ENCODE data around the gene MALRD1.

DNA sequence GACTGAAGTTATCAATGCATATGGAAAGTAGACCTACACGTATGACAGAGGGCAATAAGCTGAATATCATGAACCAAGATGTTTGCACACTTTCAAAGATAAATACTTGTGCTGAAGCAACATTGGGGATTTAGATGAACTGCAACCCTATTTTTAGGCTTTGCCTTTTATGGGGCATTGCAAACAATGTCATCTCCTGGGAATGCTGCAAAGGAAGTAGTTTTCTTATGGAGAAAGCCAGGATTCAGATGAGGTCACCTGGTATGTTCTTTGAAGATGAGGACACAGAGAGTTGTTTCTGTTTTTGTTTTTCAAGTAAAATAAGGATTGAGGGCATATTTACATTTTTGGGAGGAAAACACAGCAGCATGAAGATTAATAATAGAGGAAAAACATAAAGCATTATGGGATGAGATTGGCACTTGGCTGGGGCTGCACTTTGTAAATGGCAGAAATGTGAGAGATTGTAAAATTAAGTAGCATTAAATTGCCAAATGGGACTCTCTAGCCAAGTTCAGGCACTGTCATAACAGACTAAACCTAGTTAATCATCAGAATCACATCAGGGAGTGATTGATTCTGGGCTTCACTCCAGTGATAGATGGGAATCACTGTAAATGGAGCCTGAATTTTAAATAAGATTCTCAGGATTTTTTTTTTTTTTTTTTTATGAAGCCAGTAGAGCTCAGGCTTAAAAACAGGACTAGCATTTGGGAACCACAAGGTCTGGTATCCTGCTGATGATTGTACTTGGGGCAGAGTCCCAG lies 63.1 kb downstream of the MALRD1 start:
- TF ChIP-seq SIN3A (IDR thresholded peaks at IDR 0.05; ENCODE audit: borderline replicate concordance, insufficient read depth, low read length): no peak
- TF ChIP-seq POLR2AphosphoS5 (IDR thresholded peaks at IDR 0.05; ENCODE audit: low read depth, low read length): no peak
- TF ChIP-seq, protein P1, sequence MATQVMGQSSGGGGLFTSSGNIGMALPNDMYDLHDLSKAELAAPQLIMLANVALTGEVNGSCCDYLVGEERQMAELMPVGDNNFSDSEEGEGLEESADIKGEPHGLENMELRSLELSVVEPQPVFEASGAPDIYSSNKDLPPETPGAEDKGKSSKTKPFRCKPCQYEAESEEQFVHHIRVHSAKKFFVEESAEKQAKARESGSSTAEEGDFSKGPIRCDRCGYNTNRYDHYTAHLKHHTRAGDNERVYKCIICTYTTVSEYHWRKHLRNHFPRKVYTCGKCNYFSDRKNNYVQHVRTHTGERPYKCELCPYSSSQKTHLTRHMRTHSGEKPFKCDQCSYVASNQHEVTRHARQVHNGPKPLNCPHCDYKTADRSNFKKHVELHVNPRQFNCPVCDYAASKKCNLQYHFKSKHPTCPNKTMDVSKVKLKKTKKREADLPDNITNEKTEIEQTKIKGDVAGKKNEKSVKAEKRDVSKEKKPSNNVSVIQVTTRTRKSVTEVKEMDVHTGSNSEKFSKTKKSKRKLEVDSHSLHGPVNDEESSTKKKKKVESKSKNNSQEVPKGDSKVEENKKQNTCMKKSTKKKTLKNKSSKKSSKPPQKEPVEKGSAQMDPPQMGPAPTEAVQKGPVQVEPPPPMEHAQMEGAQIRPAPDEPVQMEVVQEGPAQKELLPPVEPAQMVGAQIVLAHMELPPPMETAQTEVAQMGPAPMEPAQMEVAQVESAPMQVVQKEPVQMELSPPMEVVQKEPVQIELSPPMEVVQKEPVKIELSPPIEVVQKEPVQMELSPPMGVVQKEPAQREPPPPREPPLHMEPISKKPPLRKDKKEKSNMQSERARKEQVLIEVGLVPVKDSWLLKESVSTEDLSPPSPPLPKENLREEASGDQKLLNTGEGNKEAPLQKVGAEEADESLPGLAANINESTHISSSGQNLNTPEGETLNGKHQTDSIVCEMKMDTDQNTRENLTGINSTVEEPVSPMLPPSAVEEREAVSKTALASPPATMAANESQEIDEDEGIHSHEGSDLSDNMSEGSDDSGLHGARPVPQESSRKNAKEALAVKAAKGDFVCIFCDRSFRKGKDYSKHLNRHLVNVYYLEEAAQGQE (IDR thresholded peaks at IDR 0.05; ENCODE audit: insufficient read depth in 1 of 2, low read depth in 2 of 2, low read length in 2 of 2): no peak

All from PFSK-1 (cell line).